Retinal pigment epithelial cell (primary cell): ENCODE data around the gene SIRT3.

ENCODE experiments used
- DNase-seq: peaks from one replicate; pipeline ENCODE4 v3.0.0-alpha.2; 2010; ENCODE audit warnings: low read depth
- H3K4me3 ChIP-seq: 2 replicates; pipeline ENCODE4 v1.5.1; 2011; ENCODE audit warnings: mild to moderate bottlenecking, low read length, control low read depth, moderate library complexity
- CTCF ChIP-seq: conservative IDR thresholded peaks from 2 replicates; pipeline ENCODE4 v1.5.1; 2011; ENCODE audit warnings: low read depth, low read length, control low read depth, inconsistent platforms

SIRT3 gene

DNA sequence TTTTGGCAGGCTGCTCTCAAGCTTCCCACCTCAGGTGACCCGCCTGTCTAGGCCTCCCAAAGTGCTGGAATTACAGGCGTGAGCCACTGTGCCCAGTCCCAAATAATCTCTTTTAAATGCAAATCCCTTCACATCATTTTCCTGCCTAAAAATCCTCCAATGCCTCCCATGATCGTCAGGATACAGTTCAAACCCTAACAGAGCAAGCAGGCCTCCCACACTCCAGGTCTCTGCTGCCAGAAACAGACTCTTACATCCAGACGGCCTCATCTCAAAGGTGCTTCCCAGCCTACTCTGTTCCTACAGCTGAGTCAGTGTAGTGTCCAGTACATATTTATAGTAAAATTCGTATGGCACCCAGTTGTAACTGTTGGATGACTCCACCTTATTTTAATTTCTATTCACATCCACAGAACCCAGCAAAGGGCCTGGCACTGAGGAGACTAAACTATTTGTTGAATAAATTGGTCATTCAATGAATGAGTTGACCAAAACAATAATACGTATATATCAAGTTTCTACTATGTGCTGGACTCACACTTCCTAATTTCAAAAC lies 8.2 kb downstream of the SIRT3 start:
- no peak overlapping the region for H3K4me3 ChIP-seq
- no peak for DNase-seq
- TF ChIP-seq CTCF, result no peak

DNA sequence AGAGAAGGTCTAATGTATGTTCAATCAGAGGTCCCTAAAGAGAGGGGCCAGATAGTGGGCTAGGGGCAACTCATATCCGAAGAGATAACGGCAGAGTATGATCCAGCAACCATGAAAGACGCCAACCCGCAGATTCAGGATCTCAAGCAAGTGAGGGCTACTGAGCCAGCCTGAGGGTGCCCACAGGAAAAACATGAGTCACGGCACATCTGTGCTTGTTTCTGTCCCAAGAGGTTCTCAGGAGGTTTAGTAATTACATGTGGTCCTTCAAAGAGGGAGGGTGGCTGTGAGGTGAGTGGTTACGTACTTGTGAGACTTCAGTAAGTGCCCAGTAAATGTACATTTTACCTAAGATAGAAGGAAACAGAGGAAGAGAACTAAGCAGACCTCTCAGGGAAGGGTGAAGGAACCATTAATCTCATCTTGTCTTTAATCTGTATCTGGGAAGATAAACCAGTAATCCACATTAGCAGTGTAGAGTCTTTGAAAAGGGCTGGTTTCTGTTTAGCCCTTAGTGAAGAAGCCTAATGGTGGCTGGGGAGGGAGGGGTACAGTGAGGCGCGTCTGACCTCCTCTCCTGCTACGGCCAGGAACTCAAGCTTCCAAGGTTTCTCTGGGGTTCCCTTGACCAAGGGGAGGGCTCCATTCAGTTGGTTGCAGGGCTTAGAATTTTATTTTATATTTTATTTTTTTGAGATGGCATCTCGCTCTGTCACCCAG lies 10.2 kb downstream of the SIRT3 start:
- DNase-seq, result no peak

GRCh38 chr11:224424-224823 lies 11.7 kb downstream of the SIRT3 start:
- no peak overlapping the region for H3K4me3 ChIP-seq
- TF ChIP-seq CTCF, result no peak
- DNase-seq, result no peak

More for the DNA sequence above, 10.2 kb downstream of the SIRT3 start:
- no peak for TF ChIP-seq CTCF
- no peak overlapping the region for H3K4me3 ChIP-seq

DNA sequence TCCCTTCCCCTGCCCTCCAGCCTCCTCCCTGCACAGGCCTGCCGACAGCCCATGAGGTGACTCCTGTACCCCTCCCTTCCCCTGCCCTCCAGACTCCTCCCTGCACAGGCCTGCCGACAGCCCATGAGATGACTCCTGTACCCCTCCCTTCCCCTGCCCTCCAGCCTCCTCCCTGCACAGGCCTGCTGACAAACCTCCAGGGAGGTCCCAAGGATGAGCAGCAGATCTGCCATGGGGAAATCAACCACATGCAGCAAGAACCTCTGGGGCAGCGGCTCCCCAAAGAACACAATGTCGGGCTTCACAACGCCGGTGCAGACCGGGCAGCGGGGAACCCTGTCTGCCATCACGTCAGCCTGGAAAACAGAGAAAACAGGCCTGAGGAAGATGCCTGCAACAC lies 12.3 kb downstream of the SIRT3 start:
- TF ChIP-seq CTCF, result no peak
- no peak overlapping the region for H3K4me3 ChIP-seq
- no peak for DNase-seq

DNA sequence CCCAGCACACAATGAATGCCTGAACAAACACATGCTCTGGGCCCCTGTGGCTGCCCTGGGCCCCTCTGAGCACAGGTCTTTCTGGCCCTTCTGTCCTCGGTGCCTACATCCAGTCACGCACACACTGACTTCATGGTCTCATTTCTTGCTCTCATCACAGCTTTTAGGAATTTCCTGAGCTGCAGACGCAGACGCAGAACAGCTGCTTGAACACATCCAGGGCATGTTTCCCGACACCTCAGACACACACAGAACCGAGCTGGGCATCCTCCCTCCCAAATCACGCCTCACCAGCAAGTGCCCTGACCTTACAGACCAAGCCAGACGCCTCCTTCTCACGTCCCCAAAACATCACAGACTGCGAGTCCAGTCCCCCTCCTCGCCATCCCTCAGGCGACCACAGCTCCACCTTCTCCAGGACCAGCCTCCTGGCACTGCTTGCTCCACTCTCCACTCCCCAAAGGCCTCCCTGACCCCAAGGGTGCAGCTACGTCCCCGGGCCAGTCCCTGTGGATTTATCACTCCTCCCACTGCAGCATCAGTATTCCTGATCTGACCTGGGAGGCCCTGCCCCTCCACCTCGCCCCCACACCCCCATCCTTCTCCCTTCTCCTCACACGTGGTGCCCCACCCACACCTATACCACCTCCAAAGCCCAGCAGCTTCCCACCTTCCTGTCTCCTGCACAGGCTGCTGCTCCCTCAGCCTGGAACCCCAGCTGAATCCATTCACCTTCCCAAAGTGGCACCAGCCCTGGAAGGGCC lies 12.9 kb downstream of the SIRT3 start:
- no peak for DNase-seq
- TF ChIP-seq CTCF, result no peak
- no peak overlapping the region for H3K4me3 ChIP-seq

- no peak for DNase-seq
- H3K4me3 ChIP-seq, result no peak overlapping the region
- TF ChIP-seq CTCF, result no peak
Measured at GRCh38 chr11:221998-222789, 13.9 kb downstream of the SIRT3 start.
